ENCODE results near the gene UHMK1. TPM values are rescaled to one million over a fixed set of nuclear protein-coding genes. Genes with fewer than 3 reads are reported as not detected.

Gene UHMK1
- total RNA-seq, 1 experiment from 2014 or later = 15.8 TPM

DNA sequence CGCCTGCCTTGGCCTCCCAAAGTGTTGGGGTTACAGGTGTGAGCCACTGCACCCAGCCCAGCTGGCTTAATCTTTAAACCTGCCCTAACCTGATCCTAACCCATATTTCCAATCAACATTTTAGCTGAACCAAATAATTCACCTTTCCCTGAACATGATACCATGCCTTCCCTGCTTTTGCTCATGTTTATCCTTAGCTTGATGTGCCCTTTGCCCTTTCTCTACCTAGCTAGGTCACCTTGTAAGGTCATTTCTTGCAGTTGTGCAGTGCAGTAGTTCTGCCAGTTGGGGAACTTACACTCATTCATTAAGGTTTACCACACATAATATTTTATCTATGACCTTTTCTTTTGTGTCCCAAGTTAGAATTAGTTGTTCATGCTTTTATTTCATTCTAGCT, 69.3 kb downstream of the UHMK1 start:
- H2BK5ac ChIP-seq (ENCODE audit: insufficient read length, low read length) = no peak overlapping the region
- WGBS (ENCODE audit: extremely low coverage, insufficient read length, low lambda C conversion rate) = no CpG with 5 or more reads among the region's 1 CpG
- H2BK20ac ChIP-seq (ENCODE audit: low read depth, low read length, poor library complexity, severe bottlenecking) = no peak overlapping the region
- DNase-seq = no peak
- H3K18ac ChIP-seq (ENCODE audit: insufficient read length, low read depth, low read length) = no peak overlapping the region
- peaks cover 8 to 9% of the 10 kb centered on the region in 2 experiments for H3K4me1 Mint-ChIP-seq
- no peaks in the 10 kb centered on the region for H3K9me3 ChIP-seq (ENCODE audit: control insufficient read depth, low read depth, low read length)
- peaks cover 3% of the 10 kb centered on the region for H3K79me1 ChIP-seq (ENCODE audit: insufficient read depth, low read depth, low read length, poor library complexity, severe bottlenecking)
- peaks cover 4 to 16% (median 4%) of the 10 kb centered on the region in 3 experiments; a peak in 4 of 7 replicates for H3K36me3 Mint-ChIP-seq (ENCODE audit: insufficient read depth in 1 of 3, low read depth in 3 of 3)
- TF ChIP-seq, protein P1, sequence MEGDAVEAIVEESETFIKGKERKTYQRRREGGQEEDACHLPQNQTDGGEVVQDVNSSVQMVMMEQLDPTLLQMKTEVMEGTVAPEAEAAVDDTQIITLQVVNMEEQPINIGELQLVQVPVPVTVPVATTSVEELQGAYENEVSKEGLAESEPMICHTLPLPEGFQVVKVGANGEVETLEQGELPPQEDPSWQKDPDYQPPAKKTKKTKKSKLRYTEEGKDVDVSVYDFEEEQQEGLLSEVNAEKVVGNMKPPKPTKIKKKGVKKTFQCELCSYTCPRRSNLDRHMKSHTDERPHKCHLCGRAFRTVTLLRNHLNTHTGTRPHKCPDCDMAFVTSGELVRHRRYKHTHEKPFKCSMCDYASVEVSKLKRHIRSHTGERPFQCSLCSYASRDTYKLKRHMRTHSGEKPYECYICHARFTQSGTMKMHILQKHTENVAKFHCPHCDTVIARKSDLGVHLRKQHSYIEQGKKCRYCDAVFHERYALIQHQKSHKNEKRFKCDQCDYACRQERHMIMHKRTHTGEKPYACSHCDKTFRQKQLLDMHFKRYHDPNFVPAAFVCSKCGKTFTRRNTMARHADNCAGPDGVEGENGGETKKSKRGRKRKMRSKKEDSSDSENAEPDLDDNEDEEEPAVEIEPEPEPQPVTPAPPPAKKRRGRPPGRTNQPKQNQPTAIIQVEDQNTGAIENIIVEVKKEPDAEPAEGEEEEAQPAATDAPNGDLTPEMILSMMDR (conservative IDR thresholded peaks at IDR 0.05) = no peak
- no peak overlapping the region for H3K14ac ChIP-seq (ENCODE audit: insufficient read depth, low read length)
- H3K4me2 ChIP-seq (ENCODE audit: insufficient read depth, insufficient read length, low read length) = no peak overlapping the region
- peaks cover 2% of the 10 kb centered on the region for H4K20me1 ChIP-seq (ENCODE audit: control insufficient read depth, insufficient read depth, insufficient read length)
- no peak overlapping the region for H4K8ac ChIP-seq (replicated peaks; ENCODE audit: insufficient read length, low read depth, low read length)
- no peak overlapping the region for H2BK120ac ChIP-seq (ENCODE audit: low read depth, low read length, poor library complexity, severe bottlenecking)
- no peak overlapping the region for H3K56ac ChIP-seq (ENCODE audit: insufficient read length, low read depth, low read length)
- no peak overlapping the region for H2AFZ ChIP-seq (ENCODE audit: low read length)
- H3K27ac ChIP-seq (ENCODE audit: insufficient read length, low read depth, low read length) = no peak overlapping the region
- H3K79me2 ChIP-seq (ENCODE audit: insufficient read depth, low read length) = no peaks in the 10 kb centered on the region; the same call in 1 of the 2 replicates
- no peak overlapping the region for H3K4me3 Mint-ChIP-seq
- H3K27me3 Mint-ChIP-seq (ENCODE audit: low read depth) = peaks cover 4% of the 10 kb centered on the region
- no peak overlapping the region for H4K91ac ChIP-seq (ENCODE audit: insufficient read length, low read depth, low read length)
- H2BK12ac ChIP-seq (ENCODE audit: insufficient read length, low read depth, low read length) = no peak overlapping the region
- H2BK15ac ChIP-seq (ENCODE audit: low read depth, low read length) = no peak overlapping the region
- H3K23me2 ChIP-seq (ENCODE audit: insufficient read length, low read depth, low read length, poor library complexity, severe bottlenecking) = peaks cover 4% of the 10 kb centered on the region
- H3K23ac ChIP-seq (ENCODE audit: insufficient read length, low read depth, low read length) = no peak overlapping the region
- no peaks in the 10 kb centered on the region; the same call in 1 of the 2 replicates for H3K4me1 ChIP-seq (ENCODE audit: insufficient read depth, low read length)
- no peak overlapping the region for H4K5ac ChIP-seq (ENCODE audit: insufficient read length, low read depth, low read length)
- H3K27me3 ChIP-seq (ENCODE audit: insufficient read depth, low read length) = no peaks in the 10 kb centered on the region
- no peak overlapping the region for H3K9ac ChIP-seq (ENCODE audit: extremely low read depth, insufficient read length, low read length)
- H3K9me3 Mint-ChIP-seq = no peaks in the 10 kb centered on the region
- no peak overlapping the region for H3K4ac ChIP-seq (ENCODE audit: low read depth, low read length)
- H3K27ac Mint-ChIP-seq = no peak overlapping the region
- no peak overlapping the region for H2AK5ac ChIP-seq (ENCODE audit: insufficient read length, low read length)
- H3T11ph ChIP-seq (ENCODE audit: low read length) = no peak overlapping the region

Data from H9 (cell line).